H1 (cell line): ENCODE results near the gene SPATA31E1. TPM values are rescaled to one million over a fixed set of nuclear protein-coding genes. Genes with fewer than 3 reads are reported as not detected.

Experiments
- BCL11A ChIP-seq, 2 experiments: IDR thresholded peaks; one replicate each; pipeline ENCODE4 v1.6.1; 2011; ENCODE audit warnings: low read depth in 2 of 2, low read length in 2 of 2, mild to moderate bottlenecking in 2 of 2
- EGR1 ChIP-seq: IDR thresholded peaks from 2 replicates; pipeline ENCODE4 v1.6.1; 2011; ENCODE audit warnings: low read depth, low read length, borderline replicate concordance
- HDAC2 ChIP-seq, 2 experiments: fragments of 300-600 bp in 1 of 2; sonication (generic) in 1 of 2; IDR thresholded peaks; 2 replicates each; pipeline ENCODE4 v1.6.1; 2011 to 2012; ENCODE audit warnings: low read depth in 2 of 2, low read length in 2 of 2, mild to moderate bottlenecking in 2 of 2, moderate library complexity in 2 of 2, borderline replicate concordance in 1 of 2, inconsistent platforms in 1 of 2
- KDM1A ChIP-seq: fragments of 200-600, 300-600 bp; sonication (generic); IDR thresholded peaks from 2 replicates; pipeline ENCODE4 v1.7.1; 2016; ENCODE audit warnings: mild to moderate bottlenecking, low read length, borderline replicate concordance
- KDM5A ChIP-seq: fragments of 200-600 bp; IDR thresholded peaks from 2 replicates; pipeline ENCODE4 v1.7.1; 2012; ENCODE audit warnings: mild to moderate bottlenecking, low read length, inconsistent platforms, mixed read lengths
- NANOG ChIP-seq: IDR thresholded peaks from 2 replicates; pipeline ENCODE4 v1.6.1; 2011; ENCODE audit warnings: low read length, low read depth, mild to moderate bottlenecking, inconsistent platforms; ENCODE audit not compliant: insufficient read depth, poor library complexity, severe bottlenecking
- polyA plus RNA-seq, 7 experiments: library from polyadenylated mRNA; depleted of rRNA in 3 of 7; stranded (reverse) in 5 of 7; unstranded in 2 of 7; fragments of >200 nt in 5 of 7; fragments of 200-250 nt in 2 of 7; gene quantifications; 1 replicate in 5 of 7; 2 replicates in 1 of 7; 4 replicates in 1 of 7; pipeline versions ENCODE4 v1.2.1 to v1.2.3, GENCODE V29; 2011 to 2013; ENCODE audit warnings: missing spikeins in 2 of 7, mixed read lengths in 2 of 7
- total RNA-seq: library from RNA; stranded (reverse); fragmentation: NEBNext Ultra II Directional; extraction: Animal tissue kit (Norgen Biotek cat#: 25700); gene quantifications from 2 replicates; pipeline ENCODE4 v1.2.1, GENCODE V29; 2021

The SPATA31E1 gene
- total and polyA plus RNA-seq, 2 of the 8 experiments (the other 6 are each of a cell fraction or from before 2014, with no cell fraction given) = 0.05 to 0.09 TPM

DNA sequence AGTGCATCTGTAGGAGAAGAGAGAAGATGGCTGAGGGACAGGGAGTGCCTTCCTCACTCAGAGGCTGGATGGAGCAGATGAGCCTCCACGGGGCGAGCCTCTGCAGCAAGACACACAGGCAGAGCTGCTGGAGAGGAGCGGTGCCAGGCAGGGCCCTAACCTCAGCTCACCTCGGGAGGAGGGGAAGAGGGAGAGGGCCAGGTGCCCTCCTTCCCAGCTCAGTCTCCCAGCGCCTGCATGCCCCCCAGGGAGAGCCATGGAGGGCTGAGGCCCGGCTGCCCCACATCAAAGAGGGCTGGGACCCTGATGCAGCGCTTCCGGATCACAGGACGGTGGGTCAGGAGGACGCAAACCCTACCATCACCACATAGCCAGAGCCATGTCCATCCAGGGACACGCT is 13.6 kb upstream of the SPATA31E1 start (continued):
- TF ChIP-seq KDM5A = no peak
- no peak for TF ChIP-seq NANOG
- TF ChIP-seq BCL11A (IDR thresholded peaks at IDR 0.05; ENCODE audit: low read depth in 2 of 2, low read length in 2 of 2) = no peak
- TF ChIP-seq EGR1 = no peak
- no peak for TF ChIP-seq KDM1A
- TF ChIP-seq HDAC2 (IDR thresholded peaks at IDR 0.05; ENCODE audit: borderline replicate concordance in 1 of 2, low read depth in 2 of 2, low read length in 2 of 2) = no peak
